Activated naive CD4-positive, alpha-beta T cell treated with anti-CD3 and anti-CD28 coated beads, Interleukin-2, amount 50 U/mL, for 24 hours (primary cell): ENCODE measurements around the gene CBX3.
"Not testable (repeated sequence)": the region's sequence is repeated elsewhere in the genome, so short reads cannot be mapped to it uniquely, and the experiment has no call there.

Source experiments
- H3K27ac Mint-ChIP-seq: one replicate; pipeline ENCODE4 v1.8.0; 2021; ENCODE audit warnings: mild to moderate bottlenecking, mixed read lengths
- H3K27me3 Mint-ChIP-seq: one replicate; pipeline ENCODE4 v1.8.0; 2021; ENCODE audit warnings: mixed read lengths
- H3K36me3 Mint-ChIP-seq: one replicate; pipeline ENCODE4 v1.8.0; 2021; ENCODE audit warnings: mixed read lengths
- H3K4me1 Mint-ChIP-seq: one replicate; pipeline ENCODE4 v1.8.0; 2021; ENCODE audit warnings: mixed read lengths
- H3K4me3 Mint-ChIP-seq: one replicate; pipeline ENCODE4 v1.8.0; 2021; ENCODE audit warnings: mild to moderate bottlenecking, mixed read lengths
- H3K9me3 Mint-ChIP-seq: one replicate; pipeline ENCODE4 v1.8.0; 2021; ENCODE audit warnings: mixed read lengths

The CBX3 gene

GRCh38 chr7:26165950-26166683 is 35.4 kb upstream of the CBX3 start:
- H3K27ac Mint-ChIP-seq: no peak overlapping the region

GRCh38 chr7:26166684-26167266 is 34.8 kb upstream of the CBX3 start:
- H3K36me3 Mint-ChIP-seq: peaks cover 11% of the 10 kb centered on the region
- no peaks in the 10 kb centered on the region for H3K27me3 Mint-ChIP-seq
- H3K27ac Mint-ChIP-seq: peak overlapping the region; percentile 85
- no peaks in the 10 kb centered on the region for H3K9me3 Mint-ChIP-seq
- H3K4me1 Mint-ChIP-seq: peaks cover 27% of the 10 kb centered on the region
- H3K4me3 Mint-ChIP-seq: peak overlapping the region; percentile 21

More at GRCh38 chr7:26165950-26166683, 35.4 kb upstream of the CBX3 start:
- H3K36me3 Mint-ChIP-seq: peaks cover 8% of the 10 kb centered on the region
- peaks cover 27% of the 10 kb centered on the region for H3K4me1 Mint-ChIP-seq
- no peaks in the 10 kb centered on the region for H3K9me3 Mint-ChIP-seq
- no peaks in the 10 kb centered on the region for H3K27me3 Mint-ChIP-seq
- no peak overlapping the region for H3K4me3 Mint-ChIP-seq

GRCh38 chr7:26167303-26167934 is 34.1 kb upstream of the CBX3 start:
- Mint-ChIP-seq H3K4me1 (peaks cover 22% of the 10 kb centered on the region), H3K27ac (peak overlapping the region; percentile 85), H3K27me3 (no peaks in the 10 kb centered on the region), H3K9me3 (no peaks in the 10 kb centered on the region), H3K36me3 (peaks cover 12% of the 10 kb centered on the region), H3K4me3 (peak overlapping the region; percentile 21)

- Mint-ChIP-seq H3K27me3 (no peaks in the 10 kb centered on the region), H3K9me3 (no peaks in the 10 kb centered on the region), H3K4me3 (no peak overlapping the region), H3K27ac (no peak overlapping the region), H3K36me3 (peaks cover 16% of the 10 kb centered on the region), H3K4me1 (peaks cover 13% of the 10 kb centered on the region)
These were observed 33.0 kb upstream of the CBX3 start for GRCh38 chr7:26168458-26169023.

- Mint-ChIP-seq H3K36me3 (peaks cover 19% of the 10 kb centered on the region), H3K27ac (no peak overlapping the region), H3K9me3 (no peaks in the 10 kb centered on the region), H3K4me1 (peaks cover 20% of the 10 kb centered on the region), H3K27me3 (no peaks in the 10 kb centered on the region), H3K4me3 (no peak overlapping the region)
These were observed 32.3 kb upstream of the CBX3 start for GRCh38 chr7:26169271-26169670.

- H3K36me3 Mint-ChIP-seq: peaks cover 18% of the 10 kb centered on the region
- H3K27me3 Mint-ChIP-seq: no peaks in the 10 kb centered on the region
- H3K9me3 Mint-ChIP-seq: no peaks in the 10 kb centered on the region
- H3K4me3 Mint-ChIP-seq: no peak overlapping the region
- H3K27ac Mint-ChIP-seq: no peak overlapping the region
- H3K4me1 Mint-ChIP-seq: peaks cover 21% of the 10 kb centered on the region
These were observed 30.9 kb upstream of the CBX3 start for GRCh38 chr7:26170663-26171062.

GRCh38 chr7:26171601-26172000 is 29.9 kb upstream of the CBX3 start:
- peaks cover 18% of the 10 kb centered on the region for H3K36me3 Mint-ChIP-seq

GRCh38 chr7:26172048-26172447 is 29.5 kb upstream of the CBX3 start:
- Mint-ChIP-seq H3K27ac (no peak overlapping the region), H3K4me1 (peaks cover 15% of the 10 kb centered on the region), H3K4me3 (no peak overlapping the region), H3K27me3 (no peaks in the 10 kb centered on the region), H3K36me3 (peaks cover 18% of the 10 kb centered on the region), H3K9me3 (no peaks in the 10 kb centered on the region)

More at GRCh38 chr7:26171601-26172000, 29.9 kb upstream of the CBX3 start:
- Mint-ChIP-seq H3K4me3 (no peak overlapping the region), H3K4me1 (peaks cover 19% of the 10 kb centered on the region), H3K9me3 (no peaks in the 10 kb centered on the region), H3K27ac (no peak overlapping the region), H3K27me3 (no peaks in the 10 kb centered on the region)

- peaks cover 14% of the 10 kb centered on the region for H3K36me3 Mint-ChIP-seq
- H3K9me3 Mint-ChIP-seq, H3K27ac Mint-ChIP-seq, H3K4me3 Mint-ChIP-seq, H3K27me3 Mint-ChIP-seq: not testable (repeated sequence)
- H3K4me1 Mint-ChIP-seq: peaks cover 36% of the 10 kb centered on the region
These were observed 25.6 kb upstream of the CBX3 start for GRCh38 chr7:26175903-26176302.

- not testable (repeated sequence) for H3K27me3 Mint-ChIP-seq, H3K4me3 Mint-ChIP-seq, H3K27ac Mint-ChIP-seq, H3K9me3 Mint-ChIP-seq
- Mint-ChIP-seq H3K4me1 (peaks cover 42% of the 10 kb centered on the region), H3K36me3 (peaks cover 11% of the 10 kb centered on the region)
These were observed 24.8 kb upstream of the CBX3 start for GRCh38 chr7:26176696-26177095.

- Mint-ChIP-seq H3K27ac (peak overlapping the region; percentile 46), H3K4me1 (peaks cover 48% of the 10 kb centered on the region), H3K36me3 (peaks cover 10% of the 10 kb centered on the region)
- H3K4me3 Mint-ChIP-seq, H3K9me3 Mint-ChIP-seq, H3K27me3 Mint-ChIP-seq: not testable (repeated sequence)
These were observed 24.3 kb upstream of the CBX3 start for GRCh38 chr7:26177269-26177668.

- Mint-ChIP-seq H3K4me1 (peaks cover 50% of the 10 kb centered on the region), H3K36me3 (peaks cover 6% of the 10 kb centered on the region), H3K27ac (peak overlapping the region; percentile 51), H3K9me3 (no peaks in the 10 kb centered on the region), H3K27me3 (no peaks in the 10 kb centered on the region), H3K4me3 (no peak overlapping the region)
These were observed 23.1 kb upstream of the CBX3 start for GRCh38 chr7:26178272-26178960.

GRCh38 chr7:26179422-26179821 is 22.1 kb upstream of the CBX3 start:
- H3K27me3 Mint-ChIP-seq: no peaks in the 10 kb centered on the region
- H3K36me3 Mint-ChIP-seq: peaks cover 6% of the 10 kb centered on the region
- H3K27ac Mint-ChIP-seq: no peak overlapping the region
- H3K9me3 Mint-ChIP-seq: peaks cover under 1% of the 10 kb centered on the region
- H3K4me3 Mint-ChIP-seq: no peak overlapping the region
- H3K4me1 Mint-ChIP-seq: peaks cover 52% of the 10 kb centered on the region

GRCh38 chr7:26179826-26180497 is 21.6 kb upstream of the CBX3 start:
- H3K4me3 Mint-ChIP-seq: no peak overlapping the region
- H3K36me3 Mint-ChIP-seq: peaks cover 11% of the 10 kb centered on the region
- H3K27me3 Mint-ChIP-seq: no peaks in the 10 kb centered on the region
- H3K9me3 Mint-ChIP-seq: peaks cover 6% of the 10 kb centered on the region
- peak overlapping the region; percentile 84 for H3K27ac Mint-ChIP-seq
- H3K4me1 Mint-ChIP-seq: peaks cover 57% of the 10 kb centered on the region

GRCh38 chr7:26180792-26181198 is 20.8 kb upstream of the CBX3 start:
- Mint-ChIP-seq H3K9me3 (peaks cover 14% of the 10 kb centered on the region), H3K4me1 (peaks cover 66% of the 10 kb centered on the region), H3K27ac (no peak overlapping the region), H3K36me3 (peaks cover 18% of the 10 kb centered on the region), H3K27me3 (no peaks in the 10 kb centered on the region), H3K4me3 (no peak overlapping the region)
